Measurements from ENCODE around the gene GPC1.

The GPC1 gene

DNA sequence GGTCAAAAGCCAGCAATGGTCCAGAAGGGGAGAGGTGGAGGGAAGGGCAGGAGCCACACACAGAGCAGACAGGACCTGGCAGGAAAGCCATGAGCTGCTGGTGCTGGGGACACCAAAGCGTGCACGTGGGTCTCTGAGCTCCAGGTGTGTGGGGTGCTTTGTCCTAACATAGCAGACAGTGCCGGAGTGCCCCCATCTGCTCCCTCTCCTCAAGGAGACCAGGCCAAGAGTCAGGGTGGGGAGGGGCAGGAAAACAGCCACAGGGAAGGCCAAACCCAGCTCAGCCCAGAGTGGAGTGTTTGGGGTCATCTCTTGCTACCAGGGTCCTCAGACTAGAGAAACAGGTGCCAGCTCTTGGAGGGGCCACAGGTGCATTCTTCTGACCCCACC is 4.2 kb upstream of the GPC1 start:
- no peak for TF ChIP-seq CTCF (IDR thresholded peaks at IDR 0.05; ENCODE audit: borderline replicate concordance, control extremely low read depth, extremely low read depth, insufficient read depth, missing control alignments)
- no peak for DNase-seq (ENCODE audit: low spot score)
- in situ Hi-C loops (cut with MboI; ENCODE audit: low sequenced_read_pairs, unreplicated experiment), result loop anchor here (25.0 kb wide), 2 partner anchors 194 to 269 kb away; no protein-coding TSS in a partner anchor

GRCh38 chr2:240431661-240432424 is 3.6 kb upstream of the GPC1 start:
- TF ChIP-seq CTCF (IDR thresholded peaks at IDR 0.05; ENCODE audit: borderline replicate concordance, control extremely low read depth, extremely low read depth, insufficient read depth, missing control alignments), result no peak
- in situ Hi-C loops (cut with MboI; ENCODE audit: low sequenced_read_pairs, unreplicated experiment), result loop anchor here (25.0 kb wide), 2 partner anchors 195 to 270 kb away; no protein-coding TSS in a partner anchor
- DNase-seq (ENCODE audit: low spot score), result no peak

DNA sequence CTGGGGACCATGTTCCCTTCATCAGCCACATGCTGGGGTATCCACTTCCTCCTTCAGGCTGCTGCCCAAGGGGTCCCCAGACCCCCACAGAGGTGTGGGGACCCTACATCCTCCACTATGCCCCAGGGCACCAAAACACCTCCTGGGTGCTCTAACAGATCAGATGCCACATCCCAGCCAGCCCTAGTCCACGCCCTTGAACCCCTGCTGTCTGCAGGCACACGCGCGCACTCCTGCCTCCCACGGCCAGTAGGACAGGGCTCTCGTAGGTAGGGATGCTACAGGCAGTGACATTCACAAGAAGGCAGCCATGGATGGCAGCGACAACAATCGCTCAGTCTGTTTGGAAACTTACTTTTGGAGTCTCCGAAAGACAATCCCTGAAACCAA is 3.0 kb upstream of the GPC1 start:
- in situ Hi-C loops (cut with MboI; ENCODE audit: low sequenced_read_pairs, unreplicated experiment), result loop anchor here (25.0 kb wide), 2 partner anchors 195 to 270 kb away; no protein-coding TSS in a partner anchor
- DNase-seq (ENCODE audit: low spot score), result no peak
- no peak for TF ChIP-seq CTCF (IDR thresholded peaks at IDR 0.05; ENCODE audit: borderline replicate concordance, control extremely low read depth, extremely low read depth, insufficient read depth, missing control alignments)

DNA sequence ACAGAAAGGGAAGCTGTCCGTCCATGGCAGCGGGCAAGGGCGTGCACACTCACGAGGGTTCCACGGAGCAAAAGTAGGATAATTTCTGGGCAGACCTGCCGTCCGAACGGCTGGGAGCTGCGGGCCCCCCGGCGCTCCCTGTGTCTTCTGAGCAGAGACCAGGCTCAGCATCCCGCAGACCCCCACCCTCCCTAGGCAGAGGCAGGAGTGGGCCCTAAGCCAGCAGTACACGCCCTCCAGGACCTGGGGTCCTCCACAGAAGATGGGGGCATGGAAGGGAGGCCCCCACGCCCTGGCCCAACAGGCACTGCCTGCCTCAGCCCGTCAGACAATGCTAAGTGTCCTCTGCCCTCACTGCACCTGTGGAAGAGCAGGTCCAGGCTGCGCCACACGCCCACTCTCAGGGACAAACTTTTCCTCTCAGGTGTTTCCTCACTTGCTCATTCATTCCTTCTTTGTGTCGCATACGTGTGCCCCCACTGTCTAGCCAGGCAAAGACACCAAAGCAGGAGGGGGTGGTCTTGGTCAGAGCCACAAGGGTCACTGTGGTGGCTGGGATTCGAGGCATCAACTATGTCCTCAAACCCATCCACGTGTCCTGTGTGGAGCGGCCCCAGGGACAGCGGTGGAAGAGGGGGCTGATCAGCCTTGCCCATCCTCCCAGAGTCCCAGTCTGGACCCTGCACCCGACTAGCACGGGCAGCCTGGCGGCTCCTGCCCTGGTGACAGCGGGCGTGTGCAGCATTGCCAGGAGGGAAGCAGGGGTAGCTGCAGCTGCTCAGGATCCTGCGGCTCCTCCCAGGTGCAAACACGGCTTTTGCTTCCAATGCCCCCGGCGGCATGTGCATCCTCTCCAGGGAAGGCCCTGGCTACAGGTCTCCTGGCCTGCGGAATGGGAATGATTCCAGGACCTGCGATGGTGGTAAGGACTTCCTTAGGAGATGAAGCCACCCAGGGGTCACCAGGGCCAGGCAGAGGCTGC is 2.4 kb upstream of the GPC1 start:
- in situ Hi-C loops (cut with MboI; ENCODE audit: low sequenced_read_pairs, unreplicated experiment), result loop anchor here (25.0 kb wide), 2 partner anchors 196 to 271 kb away; no protein-coding TSS in a partner anchor
- TF ChIP-seq CTCF (IDR thresholded peaks at IDR 0.05; ENCODE audit: borderline replicate concordance, control extremely low read depth, extremely low read depth, insufficient read depth, missing control alignments), result no peak
- DNase-seq (ENCODE audit: low spot score), result no peak

DNA sequence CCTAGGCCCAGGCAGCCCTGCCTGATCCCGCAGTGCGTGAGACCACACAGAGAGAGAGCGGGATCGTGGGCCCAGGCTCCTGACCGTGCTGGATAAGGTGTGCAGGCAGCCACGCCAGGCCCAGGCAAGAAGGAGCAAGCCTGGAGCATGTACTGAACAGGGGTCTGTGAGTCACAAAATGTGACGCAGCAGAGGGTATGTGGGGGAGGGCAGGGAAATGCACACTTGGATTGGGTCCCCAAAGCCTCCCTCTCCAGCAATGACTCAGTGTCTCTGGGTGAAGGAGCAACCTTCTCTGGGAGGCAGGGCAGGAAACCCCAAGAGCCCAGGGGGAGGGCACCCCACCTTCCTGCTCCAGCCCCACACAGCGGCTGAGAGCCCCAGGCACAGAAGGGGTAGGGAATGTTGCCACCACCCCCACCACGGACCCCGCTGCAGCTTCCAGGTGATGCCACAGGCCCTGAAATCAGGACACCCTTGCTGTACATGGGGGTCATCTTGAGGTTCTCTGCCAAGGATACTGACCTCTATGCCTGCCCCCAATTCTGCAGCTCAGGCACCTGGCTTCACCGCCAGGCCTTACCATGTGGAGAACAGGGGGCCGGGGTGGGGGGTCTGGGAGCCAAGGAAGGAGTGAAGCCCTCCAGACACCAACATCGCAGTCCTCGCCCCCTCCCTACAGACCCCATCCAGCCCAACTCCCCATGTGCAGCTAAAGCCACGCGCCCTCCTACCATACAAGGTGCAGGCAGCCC is 1.3 kb upstream of the GPC1 start:
- no peak for DNase-seq (ENCODE audit: low spot score)
- in situ Hi-C loops (cut with MboI; ENCODE audit: low sequenced_read_pairs, unreplicated experiment), result loop anchor here (25.0 kb wide), 2 partner anchors 197 to 272 kb away; no protein-coding TSS in a partner anchor
- no peak for TF ChIP-seq CTCF (IDR thresholded peaks at IDR 0.05; ENCODE audit: borderline replicate concordance, control extremely low read depth, extremely low read depth, insufficient read depth, missing control alignments)

Measured in GM13976 (cell line).